GM12891 (cell line): ENCODE results near the gene HIRA.

Experiments used
- DNase-seq: peaks from one replicate; pipeline ENCODE4 v3.0.0; 2011; ENCODE audit warnings: low spot score; ENCODE audit not compliant: insufficient read length
- FAIRE-seq: peaks from 2 replicates; lab custom pipeline; 2011; peaks lifted over from hg19 to GRCh38; lab: Jason Lieb, UNC
- PAX5 ChIP-seq: IDR thresholded peaks from 2 replicates; pipeline ENCODE4 v1.6.1; 2011; ENCODE audit warnings: low read length, moderate library complexity, mild to moderate bottlenecking; ENCODE audit not compliant: insufficient read depth, severe bottlenecking
- POLR2A ChIP-seq: IDR thresholded peaks from 2 replicates; pipeline ENCODE4 v1.6.1; 2011; ENCODE audit warnings: low read depth, low read length, control low read depth
- POLR2AphosphoS5 ChIP-seq: IDR thresholded peaks from 2 replicates; pipeline ENCODE4 v1.6.1; 2011; ENCODE audit warnings: low read depth, low read length, control low read depth
- POU2F2 ChIP-seq: IDR thresholded peaks from 2 replicates; pipeline ENCODE4 v1.6.1; 2011; ENCODE audit warnings: low read depth, mild to moderate bottlenecking, control low read depth, low read length, moderate library complexity
- SPI1 ChIP-seq: IDR thresholded peaks from 2 replicates; pipeline ENCODE4 v1.6.1; 2011; ENCODE audit warnings: low read depth, low read length, control low read depth
- TAF1 ChIP-seq: IDR thresholded peaks from 2 replicates; pipeline ENCODE4 v1.6.1; 2011; ENCODE audit warnings: low read depth, low read length, control low read depth

Gene HIRA

DNA sequence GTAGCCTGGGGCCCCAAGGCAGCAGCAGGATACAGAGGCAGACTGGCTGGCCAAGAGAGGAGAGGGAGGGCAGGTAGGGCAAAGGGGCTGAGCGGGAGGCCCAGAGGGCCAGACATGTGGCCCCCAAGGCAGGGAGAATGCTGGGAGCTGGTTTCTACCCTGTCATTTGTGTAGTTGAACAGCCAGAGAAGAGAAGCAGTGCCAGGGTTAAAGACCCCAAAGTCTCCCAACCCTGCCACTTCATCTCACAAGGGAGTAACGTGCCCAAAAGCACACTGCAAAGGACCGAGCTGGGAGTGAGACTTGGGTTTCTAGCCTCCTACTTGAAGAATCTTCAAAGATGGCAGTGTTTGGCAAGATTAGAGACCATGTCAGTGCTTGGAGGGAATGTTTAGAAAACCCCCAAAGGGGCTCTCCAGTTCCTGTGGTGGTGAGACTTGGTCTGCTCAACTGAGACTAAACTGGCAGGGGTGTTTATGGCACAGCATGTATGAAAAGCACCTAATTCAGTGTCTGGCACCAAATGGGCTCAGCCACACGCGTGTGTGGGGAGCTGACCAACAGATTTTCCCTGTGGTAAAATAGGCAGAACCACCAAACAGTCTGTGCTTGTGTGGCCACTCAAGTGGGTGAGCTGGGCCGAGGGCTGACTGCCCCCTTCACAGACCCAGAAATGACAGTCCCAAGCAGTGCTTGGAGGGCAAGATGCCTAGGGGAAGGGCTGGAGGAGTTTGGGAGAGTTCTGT is 71.8 kb downstream of the HIRA start:
- FAIRE-seq (no peak), DNase-seq (no peak)
- TF ChIP-seq PAX5 (no peak), TAF1 (no peak), SPI1 (no peak), POU2F2 (no peak), POLR2A (no peak), POLR2AphosphoS5 (no peak)

DNA sequence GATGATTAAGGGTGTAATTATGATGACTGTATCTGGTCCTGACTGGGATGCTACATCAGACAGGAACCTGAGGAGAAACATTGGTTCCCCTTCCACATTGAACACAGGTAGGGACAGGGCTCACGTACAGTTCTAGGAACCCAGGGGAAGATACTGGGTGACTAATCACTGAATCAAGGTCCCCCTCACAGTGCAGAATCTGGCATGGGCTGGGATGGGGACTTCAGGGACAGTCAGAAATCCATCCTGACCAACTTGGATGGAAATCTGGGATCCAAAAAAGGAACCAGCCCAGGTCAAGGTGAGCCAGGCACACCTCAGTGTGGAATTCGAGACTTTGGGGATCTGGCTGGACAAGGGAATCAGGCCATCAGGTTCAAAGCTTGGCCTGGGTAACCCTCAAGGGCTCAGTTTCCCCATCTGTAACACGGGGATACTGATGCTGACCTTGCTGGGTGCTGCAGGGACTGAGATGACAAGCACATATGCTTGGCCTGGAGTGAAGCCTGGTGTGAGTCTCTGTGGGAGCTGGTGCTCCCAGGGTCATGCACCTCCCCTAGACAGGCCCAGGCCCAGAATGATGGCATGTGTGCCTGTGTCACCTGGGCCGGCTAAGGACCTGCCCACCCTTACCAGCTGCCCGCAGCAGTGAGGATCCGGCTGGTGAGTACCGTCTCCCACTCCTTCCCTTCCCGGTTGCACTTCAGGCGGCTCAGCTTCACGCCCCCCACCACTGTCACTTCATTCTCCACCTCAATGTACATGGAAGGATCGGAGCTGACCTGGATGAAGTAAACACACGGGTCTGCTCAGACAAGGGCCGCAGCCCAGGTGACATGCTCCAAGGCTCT is 72.6 kb downstream of the HIRA start:
- FAIRE-seq = no peak
- TF ChIP-seq POU2F2 (no peak), SPI1 (no peak), POLR2AphosphoS5 (no peak), PAX5 (no peak), TAF1 (no peak)
- no peak for DNase-seq

DNA sequence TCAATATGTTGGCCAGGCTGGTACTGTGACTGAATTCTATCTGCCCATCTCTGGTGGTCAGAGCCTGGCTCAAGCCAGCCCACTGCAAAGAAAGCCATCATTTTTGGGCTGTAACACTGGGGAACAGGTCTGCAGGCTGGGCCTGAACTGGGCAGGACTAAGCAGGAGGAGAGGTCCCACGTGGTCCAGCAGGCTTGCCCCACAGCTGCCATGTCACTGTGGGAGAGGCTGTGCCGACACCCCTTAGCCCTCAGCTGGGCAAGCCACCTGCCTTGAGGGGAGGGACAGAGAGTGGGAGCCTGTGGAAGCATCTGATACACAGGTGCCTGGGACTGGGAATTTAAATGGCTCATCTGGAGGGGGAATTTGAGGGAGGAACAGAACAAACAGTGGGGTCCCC is 73.3 kb downstream of the HIRA start:
- DNase-seq (no peak), FAIRE-seq (no peak)
- TF ChIP-seq SPI1 = no peak
- TF ChIP-seq POU2F2 = no peak

DNA sequence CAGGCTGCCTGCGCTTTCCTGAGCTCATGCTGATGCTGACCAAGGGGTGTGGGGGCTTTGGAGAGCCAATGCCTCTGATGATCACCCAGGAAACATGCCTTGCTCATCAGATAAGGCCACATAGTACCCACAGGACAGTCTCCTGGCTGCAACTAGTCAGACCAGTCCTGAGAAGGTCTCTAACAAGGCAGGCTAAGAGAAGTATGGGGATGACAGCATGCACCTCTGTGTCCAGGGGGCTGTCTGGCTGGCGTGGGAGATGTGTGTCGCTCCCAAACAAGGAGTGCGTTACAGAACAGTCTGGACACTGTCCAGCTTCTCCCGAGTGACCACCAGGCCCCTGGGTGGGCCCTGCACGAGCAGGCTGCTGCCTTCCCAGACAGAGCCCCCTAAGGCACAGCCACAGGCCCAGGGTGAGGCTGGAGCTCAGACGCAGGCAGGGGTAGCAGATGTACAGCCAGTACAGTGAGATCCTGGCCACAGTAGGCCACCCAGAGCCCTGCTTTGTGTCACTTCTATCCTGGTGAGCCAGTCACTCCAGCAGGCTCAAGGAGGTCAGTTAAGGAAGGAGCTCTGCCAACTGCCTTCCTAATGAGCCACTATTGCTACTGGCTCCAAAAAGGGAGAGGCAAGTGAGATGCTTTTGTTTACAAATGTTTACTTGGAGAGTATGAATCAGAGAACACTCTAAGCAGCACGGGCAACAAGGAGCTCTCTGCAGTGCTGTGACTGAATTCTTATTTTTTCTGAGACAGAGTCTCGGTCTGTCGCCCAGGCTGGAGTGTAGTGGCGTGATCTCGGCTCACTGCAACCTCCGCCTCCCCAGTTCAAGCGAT is 74.0 kb downstream of the HIRA start:
- DNase-seq = no peak
- no peak for TF ChIP-seq TAF1
- no peak for TF ChIP-seq POU2F2
- no peak for FAIRE-seq

DNA sequence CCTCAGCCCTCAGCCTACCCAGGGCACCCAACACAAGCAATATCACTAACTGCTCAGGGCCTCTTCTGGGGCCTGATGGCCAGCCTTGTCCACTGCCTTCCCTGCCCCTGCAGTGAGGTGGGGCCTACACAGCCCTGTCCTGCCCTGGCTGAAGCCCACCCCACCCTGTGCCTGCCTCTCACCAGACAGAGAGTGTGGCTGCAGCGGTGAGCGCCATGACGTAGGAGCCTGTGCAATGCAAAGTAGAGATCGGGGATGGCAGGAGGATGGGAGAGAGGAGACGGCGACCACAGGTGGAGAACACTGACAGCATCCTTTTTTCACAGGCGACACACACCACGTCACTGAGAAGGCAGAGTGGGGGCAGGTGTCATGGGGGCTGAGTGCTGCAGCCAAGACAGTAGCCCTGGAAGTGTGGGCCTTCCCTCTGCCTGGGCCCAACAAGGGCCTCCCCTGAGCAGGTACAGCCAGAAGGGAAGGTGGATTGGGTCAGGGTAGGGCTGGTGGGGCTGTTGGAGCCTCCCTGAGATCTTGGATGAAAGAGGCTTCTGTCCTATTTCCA is 74.7 kb downstream of the HIRA start:
- no peak for TF ChIP-seq SPI1
- no peak for TF ChIP-seq PAX5
- no peak for TF ChIP-seq POLR2AphosphoS5
- no peak for TF ChIP-seq POU2F2
- no peak for TF ChIP-seq TAF1
- no peak for TF ChIP-seq POLR2A
- DNase-seq = no peak
- no peak for FAIRE-seq

DNA sequence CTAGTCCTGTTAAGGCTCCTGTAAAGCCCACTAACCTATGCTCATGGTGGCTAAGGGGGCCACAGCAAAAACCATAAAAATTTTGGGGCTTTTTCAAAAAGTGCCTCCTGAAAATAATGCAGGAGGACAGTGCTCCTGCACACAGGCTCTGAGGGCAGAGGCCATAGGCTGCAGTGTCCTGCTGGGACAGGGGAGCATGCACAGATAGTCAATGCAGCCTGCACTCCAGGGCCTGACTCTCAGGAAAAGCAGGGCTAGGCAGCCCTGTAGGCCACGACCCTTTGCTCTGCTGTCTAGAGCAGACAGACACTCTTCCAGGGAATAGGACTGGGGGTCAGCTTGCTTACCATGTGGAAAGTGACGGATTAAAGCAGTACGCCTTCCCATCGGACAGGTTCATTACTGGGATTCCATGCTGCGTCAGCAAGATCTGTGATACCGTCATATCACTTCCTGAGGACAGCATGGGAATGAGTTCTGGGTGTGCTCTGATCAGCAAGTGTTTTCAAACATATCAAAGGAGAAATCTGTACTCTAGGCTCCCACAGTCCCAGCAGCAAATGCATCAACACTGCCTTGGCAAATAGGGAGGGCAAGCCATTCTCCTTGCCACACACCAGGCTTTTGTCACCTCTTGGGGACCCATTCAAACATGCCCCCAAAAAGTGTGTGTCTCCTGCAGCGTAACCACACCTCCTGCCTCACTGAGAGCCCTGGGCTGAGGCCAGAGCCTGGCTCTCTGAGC is 75.9 kb downstream of the HIRA start:
- TF ChIP-seq TAF1 (no peak), SPI1 (no peak), POLR2AphosphoS5 (no peak), POU2F2 (no peak), POLR2A (no peak), PAX5 (no peak)
- no peak for DNase-seq
- FAIRE-seq = no peak

DNA sequence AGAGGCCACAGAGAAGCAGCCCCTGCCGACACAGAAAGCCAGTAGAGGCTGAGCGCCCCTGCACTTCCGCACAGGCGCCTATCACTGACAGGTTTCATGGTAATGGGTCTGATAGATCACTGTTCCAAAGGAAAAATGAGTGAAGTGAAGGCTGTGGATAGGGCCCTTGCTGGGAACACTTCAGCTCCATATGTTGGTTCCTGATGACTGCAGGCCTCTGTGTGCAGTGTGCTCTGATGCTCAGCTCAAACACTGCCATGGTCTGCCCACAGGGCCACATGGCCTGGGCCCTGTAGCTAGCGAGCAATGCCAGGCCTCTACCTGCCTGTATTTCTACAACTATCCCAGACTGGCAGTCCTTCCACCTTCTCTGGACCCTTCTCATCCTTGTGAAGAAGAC is 77.3 kb downstream of the HIRA start:
- no peak for DNase-seq
- no peak for TF ChIP-seq POU2F2
- TF ChIP-seq SPI1 = no peak
- no peak for TF ChIP-seq TAF1
- no peak for TF ChIP-seq POLR2AphosphoS5
- no peak for TF ChIP-seq POLR2A
- FAIRE-seq = no peak

DNA sequence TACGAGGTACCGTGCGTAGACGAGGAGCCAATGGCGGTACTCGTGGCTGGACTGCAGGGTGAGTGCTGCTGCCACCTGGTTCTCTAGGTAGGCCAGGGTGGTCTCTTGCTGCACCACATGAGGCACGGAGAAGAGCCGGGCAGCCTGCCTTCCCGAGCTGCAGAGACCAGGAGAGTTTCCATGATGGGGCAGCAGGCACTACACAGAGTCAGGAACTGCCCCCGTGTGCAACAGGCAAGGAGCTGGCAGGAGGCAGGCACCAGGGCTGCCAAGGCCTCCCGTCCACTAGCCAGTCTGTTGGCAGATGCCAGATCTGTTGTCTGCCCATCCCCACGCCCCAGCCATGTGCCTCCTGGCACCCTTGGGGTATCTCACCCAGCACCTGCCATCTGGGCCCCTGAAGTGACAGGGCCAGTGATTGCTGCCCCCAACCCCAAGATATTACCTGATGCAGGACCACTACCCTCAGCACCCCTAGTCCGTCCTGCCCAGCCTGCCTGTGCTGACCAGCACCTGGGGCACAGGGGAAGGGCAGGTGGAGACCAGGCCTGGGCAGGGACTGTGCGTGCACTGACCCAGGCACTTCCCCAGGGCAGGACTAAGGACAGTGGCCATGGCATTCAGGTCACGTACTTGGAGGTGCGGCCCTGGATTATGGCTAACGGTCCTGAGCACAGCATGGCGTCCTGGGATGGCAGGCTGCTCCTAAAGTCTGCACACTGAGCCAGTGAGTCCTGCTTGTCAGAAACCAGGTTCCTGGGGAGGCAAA is 78.0 kb downstream of the HIRA start:
- FAIRE-seq (no peak), DNase-seq (no peak)
- TF ChIP-seq SPI1 (no peak), PAX5 (no peak), POU2F2 (no peak), POLR2A (no peak), TAF1 (no peak), POLR2AphosphoS5 (no peak)
